ENCODE data around the gene SETD2.

SETD2 gene

DNA sequence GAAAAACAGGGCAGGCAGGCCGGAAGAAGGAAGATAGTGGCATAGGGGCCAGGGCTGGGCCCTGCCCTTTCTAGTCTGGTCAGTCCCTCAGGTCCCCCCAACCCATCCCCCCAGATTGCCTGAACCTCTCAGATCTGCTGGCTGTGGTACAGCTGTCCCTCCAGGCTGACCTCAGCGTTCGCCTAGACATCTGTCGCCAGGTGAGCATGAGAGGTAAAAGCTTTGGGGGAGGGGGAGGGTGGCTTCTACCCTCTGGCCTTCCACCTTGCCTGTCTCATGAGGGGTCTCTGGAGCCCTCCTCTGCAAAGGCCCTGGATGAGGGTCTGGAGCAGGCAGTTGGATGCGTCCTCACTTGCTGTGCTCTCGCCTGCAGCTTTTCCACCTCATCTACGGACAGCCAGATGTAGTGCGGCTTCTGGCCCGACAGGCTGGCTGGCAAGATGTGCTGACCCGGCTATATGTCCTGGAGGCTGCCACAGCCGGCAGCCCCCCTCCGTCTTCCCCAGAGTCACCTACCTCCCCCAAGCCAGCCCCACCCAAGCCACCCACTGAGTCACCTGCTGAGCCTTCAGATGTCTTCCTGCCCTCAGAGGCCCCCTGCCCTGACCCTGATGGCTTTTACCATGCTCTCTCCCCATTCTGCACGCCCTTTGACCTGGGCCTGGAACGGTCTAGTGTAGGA lies 164.3 kb downstream of the SETD2 start:
- in situ Hi-C loops (cut with MboI; ENCODE audit: low sequenced_read_pairs) = no loop called here

DNA sequence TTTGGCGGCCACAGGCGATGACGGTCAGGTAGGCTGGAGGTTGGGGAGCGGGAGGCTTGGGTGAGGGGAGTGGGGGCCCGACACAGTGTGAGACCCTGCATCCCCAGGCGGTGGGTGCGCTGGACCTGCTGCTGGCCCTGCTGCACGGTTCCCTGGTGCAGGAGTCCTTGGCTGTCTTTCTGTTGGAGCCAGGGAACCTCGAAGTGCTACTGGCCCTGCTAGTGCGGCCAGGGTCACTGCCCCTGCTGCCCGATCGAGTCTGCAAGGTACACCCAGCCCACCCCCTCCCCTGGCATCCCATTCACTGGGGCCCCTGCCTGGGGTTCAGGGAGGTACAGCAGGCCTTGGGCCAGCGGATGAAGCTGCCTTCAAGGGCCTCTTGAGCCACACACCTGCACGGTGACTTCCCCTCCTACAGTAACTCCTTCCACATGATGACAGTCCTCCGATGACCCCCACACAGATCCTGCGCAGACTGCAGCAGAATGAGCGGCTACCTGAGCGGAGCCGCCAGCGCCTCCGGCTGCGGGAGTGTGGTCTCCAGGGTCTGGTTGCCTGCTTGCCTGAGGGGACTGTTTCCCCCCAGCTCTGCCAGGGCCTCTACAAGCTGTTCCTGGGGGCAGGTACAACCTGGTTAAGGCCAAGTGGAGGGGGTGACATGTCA lies 164.9 kb downstream of the SETD2 start:
- in situ Hi-C loops (cut with MboI; ENCODE audit: low sequenced_read_pairs) = no loop called here

DNA sequence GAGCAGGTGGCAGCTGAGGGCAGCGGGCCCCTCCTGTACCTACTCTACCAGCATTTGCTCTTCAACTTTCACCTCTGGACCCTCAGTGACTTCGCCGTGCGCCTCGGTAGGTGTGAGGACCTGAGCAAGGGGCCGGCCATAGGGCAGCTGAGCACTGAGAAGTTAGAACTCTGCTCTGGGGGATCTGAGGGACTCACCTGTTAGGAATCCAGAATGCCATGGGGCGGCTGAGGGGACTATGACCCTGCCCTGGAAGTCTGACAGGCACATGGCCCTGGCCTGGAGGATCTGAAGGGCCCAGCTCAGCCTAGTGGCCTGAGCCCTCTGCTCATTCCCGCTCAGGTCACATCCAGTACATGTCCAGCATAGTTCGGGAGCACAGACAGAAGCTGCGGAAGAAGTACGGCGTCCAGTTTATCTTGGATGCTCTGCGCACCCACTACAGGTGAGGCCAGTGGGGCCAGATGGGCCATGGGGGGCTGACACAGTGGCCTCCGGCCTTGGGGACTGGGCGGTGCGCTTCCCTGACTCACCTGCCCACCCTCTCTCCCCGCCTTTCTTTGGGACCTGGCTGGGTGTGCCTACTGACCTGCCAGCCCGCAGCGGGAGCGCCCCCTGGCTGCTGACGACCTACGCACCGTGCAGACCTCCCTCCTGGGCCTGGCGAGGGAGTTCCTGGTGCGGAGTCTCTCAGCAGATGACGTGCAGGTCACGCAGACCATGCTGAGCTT lies 165.6 kb downstream of the SETD2 start:
- in situ Hi-C loops (cut with MboI; ENCODE audit: low sequenced_read_pairs) = no loop called here

DNA sequence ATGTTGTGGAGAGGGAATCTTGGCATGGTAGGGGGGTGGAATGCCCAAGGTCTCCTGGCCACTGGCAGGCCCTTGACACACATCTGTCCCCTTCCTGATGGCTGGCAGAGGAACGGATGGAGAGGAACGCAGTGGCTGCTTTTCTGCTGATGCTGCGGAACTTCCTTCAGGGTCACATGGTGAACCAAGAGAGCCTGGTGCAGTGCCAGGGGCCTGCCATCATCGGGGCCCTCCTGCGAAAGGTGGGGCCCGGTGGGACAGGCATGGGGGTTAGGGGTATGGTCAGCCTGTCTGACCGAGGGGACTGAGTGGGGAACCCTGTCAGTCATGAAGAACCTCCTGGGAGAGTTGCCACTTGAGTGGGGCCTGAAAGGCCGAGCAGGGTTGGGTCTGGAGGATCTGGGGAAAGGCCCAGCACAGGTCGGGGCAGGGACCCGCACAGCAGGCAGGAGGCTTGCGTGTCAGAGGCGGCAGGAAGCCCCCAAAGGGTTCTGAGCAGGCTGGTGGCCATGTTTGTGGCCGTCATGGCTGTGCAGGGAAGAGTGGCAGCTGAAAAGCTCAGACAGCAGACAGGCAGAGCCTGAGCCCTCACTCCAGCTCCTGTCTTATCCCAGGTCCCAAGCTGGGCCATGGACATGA lies 166.3 kb downstream of the SETD2 start:
- in situ Hi-C loops (cut with MboI; ENCODE audit: low sequenced_read_pairs) = no loop called here

DNA sequence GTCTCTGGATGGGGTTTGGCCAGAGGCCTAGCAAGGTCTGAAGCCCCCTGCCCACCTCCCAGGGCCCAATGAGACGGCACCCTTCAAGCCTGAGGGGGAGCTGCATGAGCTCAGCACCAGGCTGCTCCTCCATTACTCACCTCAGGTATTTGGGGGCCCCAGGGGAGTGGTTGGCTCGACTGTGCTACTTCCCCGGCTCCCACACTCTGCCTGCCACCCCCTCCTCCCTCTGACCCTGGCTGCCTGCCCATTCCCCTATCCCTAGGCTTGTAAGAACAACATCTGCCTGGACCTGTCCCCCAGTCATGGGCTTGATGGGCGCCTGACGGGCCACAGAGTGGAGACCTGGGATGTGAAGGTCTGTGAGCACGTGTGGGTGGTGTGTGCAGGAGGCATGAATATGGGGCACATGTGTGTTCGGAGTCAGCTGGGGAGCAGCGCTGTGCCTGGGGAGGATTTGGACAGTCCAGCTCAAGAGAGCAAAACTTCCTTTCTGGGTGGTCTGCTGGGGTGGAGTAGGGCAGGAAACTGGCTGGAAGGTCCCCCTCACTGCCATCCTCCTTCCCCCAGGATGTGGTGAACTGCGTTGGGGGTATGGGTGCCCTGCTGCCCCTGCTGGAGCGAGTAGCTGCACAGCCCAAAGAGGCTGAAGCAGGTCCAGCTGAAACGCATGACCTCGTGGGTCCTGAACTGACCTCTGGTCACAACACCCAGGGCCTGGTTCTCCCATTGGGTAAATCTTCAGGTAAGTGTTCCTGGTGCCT lies 167.0 kb downstream of the SETD2 start:
- in situ Hi-C loops (cut with MboI; ENCODE audit: low sequenced_read_pairs) = no loop called here

DNA sequence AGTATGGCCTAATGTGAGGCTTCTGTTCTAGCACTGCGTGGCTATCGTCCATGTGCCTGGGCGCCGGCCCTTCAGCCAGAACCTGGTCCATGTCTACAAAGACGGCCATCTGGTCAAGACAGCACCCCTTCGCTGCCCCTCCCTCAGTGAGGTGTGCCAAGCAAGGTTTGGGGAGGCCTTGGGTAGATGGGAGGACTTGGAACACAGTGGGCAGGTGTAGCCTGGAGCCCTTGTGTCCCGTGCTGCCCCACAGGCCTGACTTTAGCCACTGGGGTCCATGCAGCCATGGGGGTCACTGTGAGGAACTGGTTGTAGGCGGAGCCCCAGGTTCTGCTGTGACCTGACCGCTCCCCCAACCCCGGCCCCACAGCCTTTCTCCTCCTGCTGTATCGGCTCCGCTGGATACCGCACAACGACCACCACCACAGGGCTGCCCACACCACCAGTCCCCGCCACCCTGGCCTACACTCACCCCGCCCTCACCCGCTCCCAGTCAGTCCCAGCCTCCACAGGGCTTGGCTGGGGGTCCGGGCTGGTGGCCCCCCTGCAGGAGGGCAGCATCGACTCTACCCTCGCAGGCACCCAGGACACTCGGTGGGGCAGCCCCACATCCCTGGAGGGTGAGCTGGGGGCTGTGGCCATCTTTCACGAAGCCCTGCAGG lies 167.9 kb downstream of the SETD2 start:
- in situ Hi-C loops (cut with MboI; ENCODE audit: low sequenced_read_pairs) = no loop called here

DNA sequence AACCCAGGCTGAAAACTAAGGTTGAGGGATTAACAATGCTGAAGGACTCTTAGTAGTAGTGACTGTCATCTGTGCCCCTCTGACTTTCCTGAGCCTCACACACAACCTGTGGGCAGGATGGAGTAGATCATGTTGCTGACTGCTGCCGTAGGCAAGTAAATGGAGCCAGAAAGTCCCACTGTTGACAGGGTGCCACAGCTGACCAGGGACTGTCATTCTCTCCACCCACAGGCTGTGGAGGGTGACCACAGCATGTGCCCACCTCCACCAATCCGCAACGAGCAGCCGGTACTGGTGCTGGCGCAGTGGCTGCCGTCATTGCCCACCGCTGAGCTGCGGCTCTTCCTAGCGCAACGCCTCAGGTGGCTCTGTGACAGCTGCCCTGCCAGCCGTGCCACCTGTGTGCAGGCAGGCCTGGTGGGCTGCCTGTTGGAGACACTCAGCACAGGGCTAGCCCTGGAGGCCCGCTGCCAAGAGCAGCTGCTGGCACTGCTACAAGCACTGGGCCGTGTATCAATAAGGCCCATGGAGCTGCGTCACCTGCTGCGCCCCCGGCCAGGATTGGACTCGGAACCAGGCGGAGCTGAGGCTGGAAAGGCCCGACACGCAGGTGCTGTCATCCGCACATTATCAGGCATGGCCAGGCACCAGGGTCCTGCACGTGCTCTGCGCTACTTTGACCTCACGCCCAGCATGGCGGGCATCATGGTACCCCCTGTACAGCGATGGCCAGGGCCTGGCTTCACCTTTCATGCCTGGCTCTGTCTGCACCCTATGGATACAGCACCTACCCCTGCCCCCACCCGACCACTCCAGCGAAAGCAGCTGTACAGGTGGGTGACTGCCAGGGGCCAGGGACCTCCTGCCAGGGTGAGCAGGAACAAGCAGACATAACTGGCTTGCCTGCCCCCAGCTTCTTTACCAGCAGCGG lies 168.8 kb downstream of the SETD2 start:
- in situ Hi-C loops (cut with MboI; ENCODE audit: low sequenced_read_pairs) = no loop called here

DNA sequence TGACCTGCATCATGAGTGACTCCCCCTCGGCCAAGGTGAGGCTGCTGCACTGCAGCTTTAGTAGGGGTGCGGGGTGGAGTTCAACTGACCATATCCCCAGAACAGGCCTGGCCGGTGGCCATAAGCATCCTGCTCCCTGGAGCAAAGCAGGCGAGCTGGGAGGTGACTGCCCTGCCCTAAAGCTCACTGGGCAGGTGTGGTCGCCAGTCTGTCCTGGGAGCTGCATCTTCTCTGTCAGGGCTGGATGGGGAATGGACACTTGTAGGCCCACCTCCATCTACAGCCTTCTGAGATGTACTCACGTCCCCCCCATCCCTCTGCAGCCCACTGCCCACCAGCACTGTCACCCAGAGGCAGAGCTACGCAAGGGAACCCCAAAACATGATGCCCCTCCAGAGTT lies 169.9 kb downstream of the SETD2 start:
- in situ Hi-C loops (cut with MboI; ENCODE audit: low sequenced_read_pairs) = no loop called here

DNA sequence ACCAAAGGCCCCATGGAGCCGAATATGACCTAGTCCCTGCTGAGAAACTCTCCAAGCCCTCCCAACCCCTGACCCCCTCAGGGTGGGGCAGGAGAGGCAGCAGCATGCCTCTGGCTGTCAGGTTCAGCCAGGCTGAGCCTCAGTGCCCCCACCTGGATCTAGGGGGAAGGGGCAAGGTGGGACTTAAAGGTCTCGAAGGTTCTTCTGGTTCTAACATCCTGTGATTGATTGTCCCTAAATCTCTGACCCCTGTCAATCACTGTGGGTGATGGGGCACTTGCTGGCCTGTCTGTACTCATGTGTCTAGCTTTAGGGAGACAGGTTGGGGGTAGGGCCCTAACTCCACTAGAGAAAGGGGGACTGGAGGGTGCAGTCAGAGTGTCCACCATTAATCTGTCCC lies 170.6 kb downstream of the SETD2 start:
- in situ Hi-C loops (cut with MboI; ENCODE audit: low sequenced_read_pairs) = no loop called here

DNA sequence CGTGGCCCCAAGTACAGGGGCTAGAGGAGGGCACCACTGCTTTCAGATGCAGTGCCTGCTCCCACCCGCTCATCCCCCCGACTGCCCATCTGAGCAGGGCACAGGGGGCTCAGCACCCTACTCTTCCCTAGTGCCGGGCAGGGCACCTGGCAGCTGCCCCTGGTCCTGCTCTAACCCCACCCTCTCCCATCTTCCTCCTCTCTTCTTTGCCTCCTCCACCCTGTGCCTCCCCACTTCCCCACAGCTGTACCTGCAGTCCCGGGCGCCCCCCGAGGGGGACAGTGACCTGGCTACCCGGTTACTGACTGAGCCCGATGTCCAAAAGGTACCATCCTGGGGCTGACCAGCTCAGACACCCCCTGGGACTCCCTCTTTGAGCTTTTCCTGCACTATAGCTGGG lies 171.7 kb downstream of the SETD2 start:
- in situ Hi-C loops (cut with MboI; ENCODE audit: low sequenced_read_pairs) = no loop called here

DNA sequence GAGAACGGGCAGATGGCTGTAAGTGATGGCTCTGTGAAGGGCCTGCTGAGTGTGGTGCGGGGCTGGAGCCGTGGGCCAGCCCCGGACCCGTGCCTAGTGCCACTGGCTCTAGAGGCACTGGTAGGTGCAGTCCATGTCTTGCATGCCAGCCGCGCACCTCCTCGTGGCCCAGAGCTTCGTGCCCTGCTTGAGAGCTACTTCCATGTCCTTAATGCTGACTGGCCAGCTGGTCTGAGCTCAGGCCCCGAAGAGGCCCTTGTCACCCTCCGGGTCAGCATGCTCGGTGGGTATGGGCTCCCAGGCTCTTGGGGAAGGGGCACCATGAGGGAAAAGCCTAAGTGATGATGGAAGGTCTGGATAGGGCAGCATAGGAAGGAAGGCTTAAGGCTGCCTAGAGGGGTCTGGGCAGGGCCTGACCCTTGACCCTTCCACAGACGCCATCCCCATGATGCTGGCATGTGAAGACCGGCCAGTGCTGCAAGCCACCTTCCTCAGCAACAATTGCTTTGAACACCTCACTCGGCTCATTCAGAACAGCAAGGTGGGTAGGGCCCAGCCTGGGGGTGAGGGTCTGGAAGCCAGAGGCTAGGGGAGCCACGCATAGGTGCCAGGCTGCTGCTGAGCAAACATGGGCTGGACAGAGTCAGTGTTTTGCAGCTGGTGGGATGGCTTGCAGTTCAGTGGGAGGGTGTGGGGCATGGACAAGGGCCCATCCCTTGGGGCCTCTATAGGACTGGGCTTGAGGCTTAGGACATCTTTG lies 172.3 kb downstream of the SETD2 start:
- in situ Hi-C loops (cut with MboI; ENCODE audit: low sequenced_read_pairs) = no loop called here

DNA sequence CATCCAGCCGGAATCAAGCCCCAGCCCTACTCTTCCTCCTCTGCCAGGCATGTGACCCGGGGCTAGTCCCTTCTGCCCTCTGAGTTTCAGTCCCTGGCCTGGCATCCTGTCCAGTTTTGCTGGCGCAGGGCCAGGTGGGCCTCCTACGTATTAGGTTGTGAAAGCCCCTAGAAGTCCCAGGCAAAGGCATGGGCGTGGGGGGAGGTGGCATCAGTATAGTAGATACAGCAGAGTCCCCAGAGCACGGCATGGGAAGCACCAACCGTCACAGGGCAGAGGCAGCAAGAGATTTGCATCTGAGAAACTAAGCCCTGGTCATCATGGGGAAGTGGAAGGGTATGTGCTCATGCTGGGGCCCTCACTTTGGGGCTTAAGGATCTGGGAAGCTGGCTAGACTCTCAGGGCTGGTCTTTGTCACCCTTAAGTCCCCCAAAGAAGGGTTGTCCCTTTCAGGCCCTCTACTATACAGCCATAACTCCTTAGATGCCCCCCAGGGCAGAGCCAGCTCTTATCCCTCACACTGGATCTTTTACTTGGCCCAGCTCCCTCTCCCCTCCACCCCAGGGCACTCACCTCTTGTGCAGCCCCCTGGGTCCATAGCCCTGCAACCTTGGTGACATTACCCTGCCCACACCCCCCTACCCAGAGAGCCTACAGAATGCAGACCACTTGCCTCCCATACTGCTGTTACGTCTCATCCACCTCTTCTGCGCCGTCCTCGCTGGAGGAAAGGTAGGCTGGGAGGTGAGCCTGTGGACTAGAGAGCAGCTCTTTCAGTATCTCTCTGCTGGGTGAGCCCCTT lies 173.1 kb downstream of the SETD2 start:
- in situ Hi-C loops (cut with MboI; ENCODE audit: low sequenced_read_pairs) = no loop called here

DNA sequence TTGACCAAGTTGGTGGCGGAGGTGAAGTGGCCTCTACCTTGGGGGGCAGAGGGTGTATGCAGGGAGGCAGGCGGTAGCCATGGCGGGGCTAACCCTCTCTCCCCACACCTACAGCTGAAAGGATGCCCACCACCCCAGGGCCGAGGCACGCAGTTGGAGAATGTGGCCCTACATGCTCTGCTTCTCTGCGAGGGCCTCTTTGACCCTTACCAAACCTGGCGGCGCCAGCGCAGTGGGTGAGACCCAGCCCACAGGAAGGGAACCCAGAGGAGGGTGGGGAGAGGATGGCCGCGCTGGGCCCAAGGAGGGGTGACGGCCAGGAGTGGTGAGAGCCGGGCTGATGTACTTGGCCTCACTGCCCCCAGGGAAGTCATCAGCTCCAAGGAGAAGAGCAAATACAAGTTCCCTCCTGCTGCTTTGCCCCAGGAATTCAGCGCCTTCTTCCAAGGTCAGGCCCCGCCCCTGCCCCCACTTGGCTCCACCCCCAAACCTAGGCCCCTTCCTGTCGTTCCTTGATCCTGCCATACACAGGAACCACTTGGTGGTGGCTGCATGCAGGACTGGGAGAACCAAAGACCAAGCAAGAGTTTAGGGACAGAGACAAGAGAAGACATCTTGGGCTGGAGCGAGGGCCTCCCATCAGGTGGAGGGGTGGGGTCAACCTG lies 174.6 kb downstream of the SETD2 start:
- in situ Hi-C loops (cut with MboI; ENCODE audit: low sequenced_read_pairs) = no loop called here

DNA sequence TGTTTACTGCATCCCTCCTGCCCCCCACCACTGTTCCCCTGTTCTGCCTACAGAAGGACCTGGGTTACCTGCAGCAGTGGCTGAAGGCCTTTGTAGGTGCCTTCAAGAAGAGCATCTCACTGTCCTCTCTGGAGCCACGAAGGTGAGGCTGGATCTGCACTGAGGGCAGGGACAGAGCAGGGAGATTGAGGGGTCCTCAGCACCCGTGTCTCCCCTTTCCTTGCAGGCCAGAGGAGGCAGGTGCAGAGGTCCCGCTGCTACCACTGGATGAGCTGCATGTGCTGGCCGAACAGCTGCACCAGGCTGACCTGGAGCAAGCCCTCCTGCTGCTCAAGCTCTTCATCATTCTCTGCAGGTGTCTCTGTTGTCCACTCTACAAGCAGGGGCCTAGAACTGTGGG lies 175.3 kb downstream of the SETD2 start:
- in situ Hi-C loops (cut with MboI; ENCODE audit: low sequenced_read_pairs) = no loop called here

DNA sequence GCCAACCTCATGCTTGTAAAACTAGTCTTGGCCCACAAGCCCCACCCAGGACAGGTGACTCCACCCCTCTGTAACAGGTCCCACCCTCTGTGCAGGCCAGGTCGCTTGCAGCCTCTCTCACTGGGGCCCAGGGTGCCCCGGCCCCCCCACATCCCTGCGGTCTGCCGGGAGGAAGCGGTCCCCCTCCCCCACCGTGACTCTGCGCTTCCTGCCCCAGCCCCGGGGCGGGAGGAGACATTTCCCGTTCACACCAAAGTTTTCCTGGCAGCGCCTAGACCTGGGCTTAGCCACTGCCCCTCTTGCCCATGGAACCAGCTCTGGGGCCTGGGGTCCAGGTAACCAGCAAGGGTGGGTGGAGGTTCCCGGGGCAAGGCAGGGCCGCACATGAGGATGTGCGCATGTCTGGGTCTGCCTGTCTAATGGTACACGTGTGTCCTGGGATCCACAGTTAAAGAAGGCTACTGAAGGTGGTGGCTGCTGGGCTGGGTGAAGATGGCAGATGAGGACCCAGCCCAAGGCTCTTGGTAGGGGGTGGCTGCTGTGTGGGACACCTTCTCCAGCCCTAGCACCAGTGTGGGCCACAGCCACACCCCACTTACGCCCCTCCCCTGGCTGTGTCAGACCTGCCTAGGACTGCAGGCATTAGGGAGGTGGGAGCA lies 176.0 kb downstream of the SETD2 start:
- in situ Hi-C loops (cut with MboI; ENCODE audit: low sequenced_read_pairs) = no loop called here

DNA sequence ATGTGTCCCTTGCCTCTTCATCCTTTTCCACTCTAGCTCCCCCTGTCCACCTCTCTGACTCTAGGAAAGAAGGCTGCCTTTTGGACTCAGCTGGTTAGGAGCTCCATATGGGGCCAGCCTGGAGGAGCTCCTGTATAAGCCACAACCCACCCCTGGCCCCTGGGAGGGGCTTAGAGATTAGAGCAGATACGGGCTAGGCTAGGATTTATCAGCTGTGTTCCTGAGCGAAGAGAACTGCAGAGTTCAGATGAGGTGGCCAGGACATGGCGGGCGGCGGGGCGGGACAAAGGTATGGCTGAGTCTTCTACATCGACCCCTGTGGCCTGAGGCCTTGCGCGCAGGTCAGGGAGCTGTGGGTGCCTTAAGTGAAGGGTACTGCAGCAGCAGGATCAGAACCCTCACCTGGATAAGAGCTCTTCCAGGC lies 176.6 kb downstream of the SETD2 start:
- in situ Hi-C loops (cut with MboI; ENCODE audit: low sequenced_read_pairs) = no loop called here

Measured in HL-60/S4 treated with retinoic acid at 250 ng/mL for 4 days and 3 days (cell line).